GM12878 (cell line): Measurements from ENCODE around the gene CYB5B. TPM values are rescaled to one million over a fixed set of nuclear protein-coding genes. Genes with fewer than 3 reads are reported as not detected.

Experiments
- ASH2L ChIP-seq: fragments of 300-600, 200-600 bp; sonication (generic); IDR thresholded peaks from 2 replicates; pipeline ENCODE4 v1.6.1; 2017; ENCODE audit warnings: low read depth, mild to moderate bottlenecking, borderline replicate concordance
- ATF7 ChIP-seq: fragments of 450-650 bp; IDR thresholded peaks from 2 replicates; pipeline ENCODE4 v1.6.1; 2016; ENCODE audit warnings: low read depth, mild to moderate bottlenecking
- FOXM1 ChIP-seq: IDR thresholded peaks from 2 replicates; pipeline ENCODE4 v1.6.1; 2012; ENCODE audit warnings: low read depth, mild to moderate bottlenecking, inconsistent platforms, low read length, moderate library complexity
- GABPA ChIP-seq: IDR thresholded peaks from 2 replicates; pipeline ENCODE4 v1.6.1; 2014; ENCODE audit warnings: antibody characterized with exemption, low read depth, mild to moderate bottlenecking, inconsistent platforms
- KDM1A ChIP-seq: fragments of 200-600 bp; sonication (generic); IDR thresholded peaks from 2 replicates; pipeline ENCODE4 v1.6.1; 2016; ENCODE audit warnings: borderline replicate concordance
- KLF5 ChIP-seq: fragments of 450-650 bp; IDR thresholded peaks from 2 replicates; pipeline ENCODE4 v1.6.1; 2014; ENCODE audit warnings: mild to moderate bottlenecking; ENCODE audit not compliant: partially characterized antibody
- NBN ChIP-seq: fragments of 450-650 bp; IDR thresholded peaks from 2 replicates; pipeline ENCODE4 v1.6.1; 2016
- NFIC ChIP-seq: IDR thresholded peaks from 2 replicates; pipeline ENCODE4 v1.6.1; 2012; ENCODE audit warnings: low read depth, mild to moderate bottlenecking, inconsistent platforms, low read length, moderate library complexity
- RAD21 ChIP-seq: IDR thresholded peaks from 2 replicates; pipeline ENCODE4 v1.6.1; 2011; ENCODE audit warnings: mild to moderate bottlenecking, low read depth, low read length, moderate library complexity; ENCODE audit not compliant: insufficient read depth
- RELA ChIP-seq: fragments of 450-650 bp; IDR thresholded peaks from 2 replicates; pipeline ENCODE4 v1.8.0; 2014; ENCODE audit warnings: borderline replicate concordance; ENCODE audit not compliant: partially characterized antibody
- RFX5 ChIP-seq: IDR thresholded peaks from 2 replicates; pipeline ENCODE4 v1.6.1; 2011; ENCODE audit warnings: low read depth, low read length, improper control_type of control experiment
- SMC3 ChIP-seq: IDR thresholded peaks from 2 replicates; pipeline ENCODE4 v1.6.1; 2011; ENCODE audit warnings: low read length, improper control_type of control experiment, borderline replicate concordance
- SUPT20H ChIP-seq: IDR thresholded peaks from 2 replicates; pipeline ENCODE4 v1.6.1; 2011; ENCODE audit warnings: low read depth, mild to moderate bottlenecking, low read length, moderate library complexity, borderline replicate concordance; ENCODE audit not compliant: control insufficient read depth
- TAF1 ChIP-seq: IDR thresholded peaks from 2 replicates; pipeline ENCODE4 v1.6.1; 2011; ENCODE audit warnings: mild to moderate bottlenecking, low read depth, low read length, borderline replicate concordance
- TCF7 ChIP-seq: IDR thresholded peaks from 2 replicates; pipeline ENCODE4 v1.6.1; 2014; ENCODE audit warnings: antibody characterized with exemption, borderline replicate concordance
- YBX1 ChIP-seq: fragments of 450-650 bp; IDR thresholded peaks from 2 replicates; pipeline ENCODE4 v1.6.1; 2016; ENCODE audit warnings: antibody characterized with exemption
- ZNF207 ChIP-seq: fragments of 450-650 bp; IDR thresholded peaks from 2 replicates; pipeline ENCODE4 v1.6.1; 2014; ENCODE audit warnings: antibody characterized with exemption, mild to moderate bottlenecking, borderline replicate concordance
- ZNF217 ChIP-seq: fragments of 450-650 bp; IDR thresholded peaks from 2 replicates; pipeline ENCODE4 v1.6.1; 2017; ENCODE audit warnings: antibody characterized with exemption, mild to moderate bottlenecking
- ZZZ3 ChIP-seq: IDR thresholded peaks from 2 replicates; pipeline ENCODE4 v1.6.1; 2011; ENCODE audit warnings: low read depth; ENCODE audit not compliant: control insufficient read depth, insufficient read length
- polyA plus RNA-seq, 11 experiments: library from polyadenylated mRNA; depleted of rRNA in 4 of 11; unstranded in 6 of 11; stranded (reverse) in 5 of 11; fragments of >200 nt; fragmentation: Nextera tagmentation in 4 of 11; fragmentation: Illumina TruSeq in 1 of 11; extraction: Ambion mirVana in 4 of 11; extraction: Trizol in 1 of 11; gene quantifications; 1 replicate in 1 of 11; 2 replicates in 10 of 11; pipeline versions ENCODE4 v1.2.1 to v1.2.3, GENCODE V29; 2011 to 2016; ENCODE audit warnings: inconsistent platforms in 2 of 11, missing spikeins in 2 of 11, low read depth in 1 of 11
- total RNA-seq, 4 experiments: library from RNA; depleted of rRNA in 3 of 4; stranded (reverse); fragments of >200 nt in 3 of 4; fragmentation: Illumina TruSeq in 1 of 4; extraction: Trizol in 1 of 4; gene quantifications; 2 replicates each; pipeline versions ENCODE4 v1.2.1 to v1.2.3, GENCODE V29; 2013 to 2021
- TF ChIP-seq, protein P1 (sequence below): IDR thresholded peaks from 2 replicates; pipeline ENCODE4 v1.6.1; 2012; ENCODE audit warnings: low read depth, low read length, improper control_type of control experiment
- TF ChIP-seq, protein P2 (sequence below): fragments of 450-650 bp; IDR thresholded peaks from 2 replicates; pipeline ENCODE4 v1.6.1; 2016; ENCODE audit warnings: mild to moderate bottlenecking
- TF ChIP-seq, protein P3 (sequence below): fragments of 450-650 bp; IDR thresholded peaks from 2 replicates; pipeline ENCODE4 v1.6.1; 2017; ENCODE audit warnings: low read depth, mild to moderate bottlenecking, moderate library complexity
- TF ChIP-seq, protein P4 (sequence below): IDR thresholded peaks from 2 replicates; pipeline ENCODE4 v1.6.1; 2011; ENCODE audit warnings: mild to moderate bottlenecking, low read depth, low read length, moderate library complexity; ENCODE audit not compliant: insufficient replicate concordance
- TF ChIP-seq, protein P5 (sequence below): fragments of 450-650 bp; IDR thresholded peaks from 2 replicates; pipeline ENCODE4 v1.6.1; 2016; ENCODE audit warnings: mild to moderate bottlenecking, moderate library complexity, borderline replicate concordance

CYB5B gene
- total and polyA plus RNA-seq, 10 of the 15 experiments (the other 5 are each of a cell fraction or from before 2014, with no cell fraction given), result 145 to 305 (median 179) TPM

- no peak for TF ChIP-seq ZZZ3
- no peak for TF ChIP-seq TAF1
- peak; percentile 67; the same call in 1 of the 2 replicates for TF ChIP-seq FOXM1
- no peak for TF ChIP-seq RELA
- TF ChIP-seq NFIC, result peak; percentile 86
- TF ChIP-seq, protein P1, sequence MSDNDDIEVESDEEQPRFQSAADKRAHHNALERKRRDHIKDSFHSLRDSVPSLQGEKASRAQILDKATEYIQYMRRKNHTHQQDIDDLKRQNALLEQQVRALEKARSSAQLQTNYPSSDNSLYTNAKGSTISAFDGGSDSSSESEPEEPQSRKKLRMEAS, result no peak
- TF ChIP-seq ZNF217, result no peak
- no peak for TF ChIP-seq SUPT20H
- no peak for TF ChIP-seq RAD21
- TF ChIP-seq KLF5, result no peak
- TF ChIP-seq, protein P2, sequence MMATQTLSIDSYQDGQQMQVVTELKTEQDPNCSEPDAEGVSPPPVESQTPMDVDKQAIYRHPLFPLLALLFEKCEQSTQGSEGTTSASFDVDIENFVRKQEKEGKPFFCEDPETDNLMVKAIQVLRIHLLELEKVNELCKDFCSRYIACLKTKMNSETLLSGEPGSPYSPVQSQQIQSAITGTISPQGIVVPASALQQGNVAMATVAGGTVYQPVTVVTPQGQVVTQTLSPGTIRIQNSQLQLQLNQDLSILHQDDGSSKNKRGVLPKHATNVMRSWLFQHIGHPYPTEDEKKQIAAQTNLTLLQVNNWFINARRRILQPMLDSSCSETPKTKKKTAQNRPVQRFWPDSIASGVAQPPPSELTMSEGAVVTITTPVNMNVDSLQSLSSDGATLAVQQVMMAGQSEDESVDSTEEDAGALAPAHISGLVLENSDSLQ, result peak; percentile 47; the same call in 1 of the 2 replicates
- no peak for TF ChIP-seq YBX1
- TF ChIP-seq, protein P3, sequence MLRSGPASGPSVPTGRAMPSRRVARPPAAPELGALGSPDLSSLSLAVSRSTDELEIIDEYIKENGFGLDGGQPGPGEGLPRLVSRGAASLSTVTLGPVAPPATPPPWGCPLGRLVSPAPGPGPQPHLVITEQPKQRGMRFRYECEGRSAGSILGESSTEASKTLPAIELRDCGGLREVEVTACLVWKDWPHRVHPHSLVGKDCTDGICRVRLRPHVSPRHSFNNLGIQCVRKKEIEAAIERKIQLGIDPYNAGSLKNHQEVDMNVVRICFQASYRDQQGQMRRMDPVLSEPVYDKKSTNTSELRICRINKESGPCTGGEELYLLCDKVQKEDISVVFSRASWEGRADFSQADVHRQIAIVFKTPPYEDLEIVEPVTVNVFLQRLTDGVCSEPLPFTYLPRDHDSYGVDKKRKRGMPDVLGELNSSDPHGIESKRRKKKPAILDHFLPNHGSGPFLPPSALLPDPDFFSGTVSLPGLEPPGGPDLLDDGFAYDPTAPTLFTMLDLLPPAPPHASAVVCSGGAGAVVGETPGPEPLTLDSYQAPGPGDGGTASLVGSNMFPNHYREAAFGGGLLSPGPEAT, result peak; percentile 83
- TF ChIP-seq, protein P4, sequence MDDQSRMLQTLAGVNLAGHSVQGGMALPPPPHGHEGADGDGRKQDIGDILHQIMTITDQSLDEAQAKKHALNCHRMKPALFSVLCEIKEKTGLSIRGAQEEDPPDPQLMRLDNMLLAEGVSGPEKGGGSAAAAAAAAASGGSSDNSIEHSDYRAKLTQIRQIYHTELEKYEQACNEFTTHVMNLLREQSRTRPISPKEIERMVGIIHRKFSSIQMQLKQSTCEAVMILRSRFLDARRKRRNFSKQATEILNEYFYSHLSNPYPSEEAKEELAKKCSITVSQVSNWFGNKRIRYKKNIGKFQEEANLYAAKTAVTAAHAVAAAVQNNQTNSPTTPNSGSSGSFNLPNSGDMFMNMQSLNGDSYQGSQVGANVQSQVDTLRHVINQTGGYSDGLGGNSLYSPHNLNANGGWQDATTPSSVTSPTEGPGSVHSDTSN, result no peak
- no peak for TF ChIP-seq RFX5
- TF ChIP-seq GABPA, result no peak
- no peak for TF ChIP-seq SMC3
- TF ChIP-seq, protein P5, sequence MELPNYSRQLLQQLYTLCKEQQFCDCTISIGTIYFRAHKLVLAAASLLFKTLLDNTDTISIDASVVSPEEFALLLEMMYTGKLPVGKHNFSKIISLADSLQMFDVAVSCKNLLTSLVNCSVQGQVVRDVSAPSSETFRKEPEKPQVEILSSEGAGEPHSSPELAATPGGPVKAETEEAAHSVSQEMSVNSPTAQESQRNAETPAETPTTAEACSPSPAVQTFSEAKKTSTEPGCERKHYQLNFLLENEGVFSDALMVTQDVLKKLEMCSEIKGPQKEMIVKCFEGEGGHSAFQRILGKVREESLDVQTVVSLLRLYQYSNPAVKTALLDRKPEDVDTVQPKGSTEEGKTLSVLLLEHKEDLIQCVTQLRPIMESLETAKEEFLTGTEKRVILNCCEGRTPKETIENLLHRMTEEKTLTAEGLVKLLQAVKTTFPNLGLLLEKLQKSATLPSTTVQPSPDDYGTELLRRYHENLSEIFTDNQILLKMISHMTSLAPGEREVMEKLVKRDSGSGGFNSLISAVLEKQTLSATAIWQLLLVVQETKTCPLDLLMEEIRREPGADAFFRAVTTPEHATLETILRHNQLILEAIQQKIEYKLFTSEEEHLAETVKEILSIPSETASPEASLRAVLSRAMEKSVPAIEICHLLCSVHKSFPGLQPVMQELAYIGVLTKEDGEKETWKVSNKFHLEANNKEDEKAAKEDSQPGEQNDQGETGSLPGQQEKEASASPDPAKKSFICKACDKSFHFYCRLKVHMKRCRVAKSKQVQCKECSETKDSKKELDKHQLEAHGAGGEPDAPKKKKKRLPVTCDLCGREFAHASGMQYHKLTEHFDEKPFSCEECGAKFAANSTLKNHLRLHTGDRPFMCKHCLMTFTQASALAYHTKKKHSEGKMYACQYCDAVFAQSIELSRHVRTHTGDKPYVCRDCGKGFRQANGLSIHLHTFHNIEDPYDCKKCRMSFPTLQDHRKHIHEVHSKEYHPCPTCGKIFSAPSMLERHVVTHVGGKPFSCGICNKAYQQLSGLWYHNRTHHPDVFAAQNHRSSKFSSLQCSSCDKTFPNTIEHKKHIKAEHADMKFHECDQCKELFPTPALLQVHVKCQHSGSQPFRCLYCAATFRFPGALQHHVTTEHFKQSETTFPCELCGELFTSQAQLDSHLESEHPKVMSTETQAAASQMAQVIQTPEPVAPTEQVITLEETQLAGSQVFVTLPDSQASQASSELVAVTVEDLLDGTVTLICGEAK, result no peak
- TF ChIP-seq ASH2L, result no peak
- peak; percentile 57; the same call in 1 of the 2 replicates for TF ChIP-seq ATF7
- peak; percentile 65; the same call in 1 of the 2 replicates for TF ChIP-seq NBN
- no peak for TF ChIP-seq KDM1A
- no peak for TF ChIP-seq ZNF207
- TF ChIP-seq TCF7, result peak; percentile 51; the same call in 1 of the 2 replicates
Measured at GRCh38 chr16:69438465-69438864, 14.0 kb downstream of the CYB5B start (continued).
